ENCODE data around the gene GPR84. TPM values are rescaled to one million over a fixed set of nuclear protein-coding genes. Genes with fewer than 3 reads are reported as not detected.

The GPR84 gene
- polyA plus RNA-seq, 1 donor = 0.16 TPM

- Histone ChIP-seq H3K4me1 (ENCODE audit: control insufficient read depth, insufficient read depth, low read length) (peaks cover 15% of the 10 kb centered on the region), H3K36me3 (ENCODE audit: control insufficient read depth, insufficient read depth, low read length) (no peaks in the 10 kb centered on the region), H3K27me3 (ENCODE audit: control insufficient read depth, insufficient read depth, low read length) (peaks cover 16% of the 10 kb centered on the region), H3K27ac (ENCODE audit: low read length) (no peak overlapping the region), H3K4me3 (ENCODE audit: low read length) (no peak overlapping the region), H3K9me3 (ENCODE audit: control insufficient read depth, low read depth, low read length) (no peaks in the 10 kb centered on the region)
- no CpG with 5 or more reads among the region's 10 CpGs for WGBS (ENCODE audit: insufficient coverage, low lambda C conversion rate)
- no peak for DNase-seq
Observed at GRCh38 chr12:54373649-54374561, 9.6 kb upstream of the GPR84 start.

GRCh38 chr12:54372113-54372806 is 8.0 kb upstream of the GPR84 start:
- peaks cover 15% of the 10 kb centered on the region for H3K4me1 ChIP-seq (ENCODE audit: control insufficient read depth, insufficient read depth, low read length)

GRCh38 chr12:54371328-54372112 is 7.2 kb upstream of the GPR84 start:
- peaks cover 7% of the 10 kb centered on the region for H3K27me3 ChIP-seq (ENCODE audit: control insufficient read depth, insufficient read depth, low read length)
- no peak overlapping the region for H3K4me3 ChIP-seq (ENCODE audit: low read length)
- no peaks in the 10 kb centered on the region for H3K36me3 ChIP-seq (ENCODE audit: control insufficient read depth, insufficient read depth, low read length)
- no CpG with 5 or more reads among the region's 5 CpGs for WGBS (ENCODE audit: insufficient coverage, low lambda C conversion rate)
- H3K27ac ChIP-seq (ENCODE audit: low read length) = no peak overlapping the region
- no peak for DNase-seq
- no peaks in the 10 kb centered on the region for H3K9me3 ChIP-seq (ENCODE audit: control insufficient read depth, low read depth, low read length)
- peaks cover 15% of the 10 kb centered on the region for H3K4me1 ChIP-seq (ENCODE audit: control insufficient read depth, insufficient read depth, low read length)

More at GRCh38 chr12:54372113-54372806, 8.0 kb upstream of the GPR84 start:
- DNase-seq = no peak
- no peaks in the 10 kb centered on the region for H3K9me3 ChIP-seq (ENCODE audit: control insufficient read depth, low read depth, low read length)
- no peak overlapping the region for H3K4me3 ChIP-seq (ENCODE audit: low read length)
- 86% methylated on average over 1 of the region's 8 CpGs for WGBS (ENCODE audit: insufficient coverage, low lambda C conversion rate)
- peaks cover 7% of the 10 kb centered on the region for H3K27me3 ChIP-seq (ENCODE audit: control insufficient read depth, insufficient read depth, low read length)
- no peak overlapping the region for H3K27ac ChIP-seq (ENCODE audit: low read length)
- no peaks in the 10 kb centered on the region for H3K36me3 ChIP-seq (ENCODE audit: control insufficient read depth, insufficient read depth, low read length)

- no peak overlapping the region for H3K27ac ChIP-seq (ENCODE audit: low read length)
- peaks cover 15% of the 10 kb centered on the region for H3K4me1 ChIP-seq (ENCODE audit: control insufficient read depth, insufficient read depth, low read length)
- peaks cover 7% of the 10 kb centered on the region for H3K27me3 ChIP-seq (ENCODE audit: control insufficient read depth, insufficient read depth, low read length)
- DNase-seq = peak; percentile 61 to 66
- H3K36me3 ChIP-seq (ENCODE audit: control insufficient read depth, insufficient read depth, low read length) = no peaks in the 10 kb centered on the region
- H3K4me3 ChIP-seq (ENCODE audit: low read length) = peak overlapping the region; percentile 22
- H3K9me3 ChIP-seq (ENCODE audit: control insufficient read depth, low read depth, low read length) = no peaks in the 10 kb centered on the region
- no CpG with 5 or more reads among the region's 44 CpGs for WGBS (ENCODE audit: insufficient coverage, low lambda C conversion rate)
Observed at GRCh38 chr12:54370171-54370730, 6.0 kb upstream of the GPR84 start.

GRCh38 chr12:54369597-54370131 is 5.4 kb upstream of the GPR84 start:
- peak overlapping the region; percentile 0 for H3K27ac ChIP-seq (ENCODE audit: low read length)
- DNase-seq = no peak
- no CpG with 5 or more reads among the region's 21 CpGs for WGBS (ENCODE audit: insufficient coverage, low lambda C conversion rate)
- peaks cover 7% of the 10 kb centered on the region for H3K27me3 ChIP-seq (ENCODE audit: control insufficient read depth, insufficient read depth, low read length)
- H3K4me3 ChIP-seq (ENCODE audit: low read length) = no peak overlapping the region
- no peaks in the 10 kb centered on the region for H3K9me3 ChIP-seq (ENCODE audit: control insufficient read depth, low read depth, low read length)
- peaks cover 15% of the 10 kb centered on the region for H3K4me1 ChIP-seq (ENCODE audit: control insufficient read depth, insufficient read depth, low read length)
- no peaks in the 10 kb centered on the region for H3K36me3 ChIP-seq (ENCODE audit: control insufficient read depth, insufficient read depth, low read length)

- peak; percentile 80 to 83 for DNase-seq
- H3K4me3 ChIP-seq (ENCODE audit: low read length) = no peak overlapping the region
- WGBS (ENCODE audit: insufficient coverage, low lambda C conversion rate) = no CpG with 5 or more reads among the region's 40 CpGs
- no peaks in the 10 kb centered on the region for H3K36me3 ChIP-seq (ENCODE audit: control insufficient read depth, insufficient read depth, low read length)
- H3K4me1 ChIP-seq (ENCODE audit: control insufficient read depth, insufficient read depth, low read length) = peaks cover 15% of the 10 kb centered on the region
- H3K27ac ChIP-seq (ENCODE audit: low read length) = peak overlapping the region; percentile 0
- H3K27me3 ChIP-seq (ENCODE audit: control insufficient read depth, insufficient read depth, low read length) = peaks cover 7% of the 10 kb centered on the region
- H3K9me3 ChIP-seq (ENCODE audit: control insufficient read depth, low read depth, low read length) = no peaks in the 10 kb centered on the region
Observed at GRCh38 chr12:54368709-54369596, 4.7 kb upstream of the GPR84 start.

GRCh38 chr12:54368025-54368708 is 3.9 kb upstream of the GPR84 start:
- Histone ChIP-seq H3K27ac (ENCODE audit: low read length) (no peak overlapping the region), H3K27me3 (ENCODE audit: control insufficient read depth, insufficient read depth, low read length) (peaks cover 7% of the 10 kb centered on the region), H3K4me1 (ENCODE audit: control insufficient read depth, insufficient read depth, low read length) (peaks cover 15% of the 10 kb centered on the region), H3K9me3 (ENCODE audit: control insufficient read depth, low read depth, low read length) (no peaks in the 10 kb centered on the region), H3K4me3 (ENCODE audit: low read length) (no peak overlapping the region), H3K36me3 (ENCODE audit: control insufficient read depth, insufficient read depth, low read length) (no peaks in the 10 kb centered on the region)
- WGBS (ENCODE audit: insufficient coverage, low lambda C conversion rate) = no CpG with 5 or more reads among the region's 5 CpGs
- DNase-seq = no peak

GRCh38 chr12:54363618-54364017 is 668 bp downstream of the GPR84 start:
- no peaks in the 10 kb centered on the region for H3K9me3 ChIP-seq (ENCODE audit: control insufficient read depth, low read depth, low read length)
- WGBS (ENCODE audit: insufficient coverage, low lambda C conversion rate) = no CpG with 5 or more reads among the region's 6 CpGs
- no peak overlapping the region for H3K27ac ChIP-seq (ENCODE audit: low read length)
- H3K4me3 ChIP-seq (ENCODE audit: low read length) = no peak overlapping the region
- no peaks in the 10 kb centered on the region for H3K36me3 ChIP-seq (ENCODE audit: control insufficient read depth, insufficient read depth, low read length)
- H3K27me3 ChIP-seq (ENCODE audit: control insufficient read depth, insufficient read depth, low read length) = no peaks in the 10 kb centered on the region
- DNase-seq = no peak
- peaks cover 12% of the 10 kb centered on the region for H3K4me1 ChIP-seq (ENCODE audit: control insufficient read depth, insufficient read depth, low read length)

- no peaks in the 10 kb centered on the region for H3K27me3 ChIP-seq (ENCODE audit: control insufficient read depth, insufficient read depth, low read length)
- H3K4me1 ChIP-seq (ENCODE audit: control insufficient read depth, insufficient read depth, low read length) = peaks cover 15% of the 10 kb centered on the region
- H3K9me3 ChIP-seq (ENCODE audit: control insufficient read depth, low read depth, low read length) = no peaks in the 10 kb centered on the region
- H3K36me3 ChIP-seq (ENCODE audit: control insufficient read depth, insufficient read depth, low read length) = no peaks in the 10 kb centered on the region
- no peak overlapping the region for H3K27ac ChIP-seq (ENCODE audit: low read length)
- H3K4me3 ChIP-seq (ENCODE audit: low read length) = no peak overlapping the region
- no CpG with 5 or more reads among the region's 8 CpGs for WGBS (ENCODE audit: insufficient coverage, low lambda C conversion rate)
- no peak for DNase-seq
Observed at GRCh38 chr12:54363047-54363446, 1.2 kb downstream of the GPR84 start.

All from large intestine (tissue), 3 donors.